RWPE2 (cell line): ENCODE measurements around the gene PTTG1IP.

Experiments
- ATAC-seq: fragments of 200-7000 bp; cut with Tn5 transposase; 3 replicates; pipeline ENCODE4 v1.9.1; 2021; ENCODE audit warnings: low read depth
- DNase-seq: peaks from one replicate; pipeline ENCODE4 v3.0.0-alpha.2; 2020; ENCODE audit warnings: low spot score
- H3K27ac ChIP-seq: fragments of 450-650 bp; 2 replicates; pipeline ENCODE4 v1.5.1; 2017; ENCODE audit warnings: mild to moderate bottlenecking; ENCODE audit not compliant: poor library complexity, severe bottlenecking
- H3K27me3 ChIP-seq: fragments of 250-450 bp; sonication (Bioruptor Pico); 2 replicates; pipeline ENCODE4 v1.5.1; 2021; ENCODE audit warnings: mild to moderate bottlenecking, moderate library complexity; ENCODE audit not compliant: insufficient read depth, poor library complexity, severe bottlenecking
- H3K36me3 ChIP-seq: fragments of 250-450 bp; sonication (Bioruptor Pico); 2 replicates; pipeline ENCODE4 v1.5.1; 2020; ENCODE audit warnings: low read depth, mild to moderate bottlenecking, moderate library complexity
- H3K4me1 ChIP-seq: fragments of 250-450 bp; sonication (Bioruptor Pico); 2 replicates; pipeline ENCODE4 v1.5.1; 2021; ENCODE audit warnings: mild to moderate bottlenecking, moderate library complexity; ENCODE audit not compliant: insufficient read depth, poor library complexity, severe bottlenecking
- H3K4me3 ChIP-seq: fragments of 250-450 bp; sonication (Bioruptor Pico); 2 replicates; pipeline ENCODE4 v1.5.1; 2021; ENCODE audit warnings: mild to moderate bottlenecking, moderate library complexity; ENCODE audit not compliant: severe bottlenecking
- H3K9me3 ChIP-seq: fragments of 250-450 bp; sonication (Bioruptor Pico); 2 replicates; pipeline ENCODE4 v1.5.1; 2021; ENCODE audit warnings: mild to moderate bottlenecking, moderate library complexity; ENCODE audit not compliant: severe bottlenecking
- TF ChIP-seq, protein P1 (sequence below): fragments of 450-650 bp; IDR thresholded peaks from one replicate; pipeline ENCODE4 v1.5.1; 2017; ENCODE audit warnings: mild to moderate bottlenecking, moderate library complexity; ENCODE audit not compliant: poor library complexity, severe bottlenecking

The PTTG1IP gene

GRCh38 chr21:44829507-44830092, 43.9 kb downstream of the PTTG1IP start:
- H3K4me3 ChIP-seq, result no peak overlapping the region
- ATAC-seq (no peak), DNase-seq (no peak)
- H3K27ac ChIP-seq, result no peak overlapping the region
- TF ChIP-seq, protein P1, sequence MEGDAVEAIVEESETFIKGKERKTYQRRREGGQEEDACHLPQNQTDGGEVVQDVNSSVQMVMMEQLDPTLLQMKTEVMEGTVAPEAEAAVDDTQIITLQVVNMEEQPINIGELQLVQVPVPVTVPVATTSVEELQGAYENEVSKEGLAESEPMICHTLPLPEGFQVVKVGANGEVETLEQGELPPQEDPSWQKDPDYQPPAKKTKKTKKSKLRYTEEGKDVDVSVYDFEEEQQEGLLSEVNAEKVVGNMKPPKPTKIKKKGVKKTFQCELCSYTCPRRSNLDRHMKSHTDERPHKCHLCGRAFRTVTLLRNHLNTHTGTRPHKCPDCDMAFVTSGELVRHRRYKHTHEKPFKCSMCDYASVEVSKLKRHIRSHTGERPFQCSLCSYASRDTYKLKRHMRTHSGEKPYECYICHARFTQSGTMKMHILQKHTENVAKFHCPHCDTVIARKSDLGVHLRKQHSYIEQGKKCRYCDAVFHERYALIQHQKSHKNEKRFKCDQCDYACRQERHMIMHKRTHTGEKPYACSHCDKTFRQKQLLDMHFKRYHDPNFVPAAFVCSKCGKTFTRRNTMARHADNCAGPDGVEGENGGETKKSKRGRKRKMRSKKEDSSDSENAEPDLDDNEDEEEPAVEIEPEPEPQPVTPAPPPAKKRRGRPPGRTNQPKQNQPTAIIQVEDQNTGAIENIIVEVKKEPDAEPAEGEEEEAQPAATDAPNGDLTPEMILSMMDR, result no peak
- no peaks in the 10 kb centered on the region for H3K36me3 ChIP-seq
- H3K4me1 ChIP-seq, result no peaks in the 10 kb centered on the region
- H3K9me3 ChIP-seq, result peaks cover 2% of the 10 kb centered on the region
- no peaks in the 10 kb centered on the region for H3K27me3 ChIP-seq

- TF ChIP-seq, protein P1, result no peak
- Histone ChIP-seq H3K27me3 (no peaks in the 10 kb centered on the region), H3K4me3 (no peak overlapping the region), H3K9me3 (peaks cover 4% of the 10 kb centered on the region), H3K36me3 (no peaks in the 10 kb centered on the region), H3K27ac (no peak overlapping the region), H3K4me1 (no peaks in the 10 kb centered on the region)
- ATAC-seq, result no peak
- DNase-seq, result no peak
Measured at GRCh38 chr21:44828362-44829056, 45.0 kb downstream of the PTTG1IP start.

GRCh38 chr21:44823179-44823660, 50.3 kb downstream of the PTTG1IP start:
- Histone ChIP-seq H3K9me3 (peaks cover 16% of the 10 kb centered on the region), H3K4me1 (no peaks in the 10 kb centered on the region), H3K27me3 (no peaks in the 10 kb centered on the region), H3K27ac (no peak overlapping the region), H3K36me3 (no peaks in the 10 kb centered on the region), H3K4me3 (no peak overlapping the region)
- DNase-seq (no peak), ATAC-seq (no peak)
- TF ChIP-seq, protein P1, result no peak

DNA sequence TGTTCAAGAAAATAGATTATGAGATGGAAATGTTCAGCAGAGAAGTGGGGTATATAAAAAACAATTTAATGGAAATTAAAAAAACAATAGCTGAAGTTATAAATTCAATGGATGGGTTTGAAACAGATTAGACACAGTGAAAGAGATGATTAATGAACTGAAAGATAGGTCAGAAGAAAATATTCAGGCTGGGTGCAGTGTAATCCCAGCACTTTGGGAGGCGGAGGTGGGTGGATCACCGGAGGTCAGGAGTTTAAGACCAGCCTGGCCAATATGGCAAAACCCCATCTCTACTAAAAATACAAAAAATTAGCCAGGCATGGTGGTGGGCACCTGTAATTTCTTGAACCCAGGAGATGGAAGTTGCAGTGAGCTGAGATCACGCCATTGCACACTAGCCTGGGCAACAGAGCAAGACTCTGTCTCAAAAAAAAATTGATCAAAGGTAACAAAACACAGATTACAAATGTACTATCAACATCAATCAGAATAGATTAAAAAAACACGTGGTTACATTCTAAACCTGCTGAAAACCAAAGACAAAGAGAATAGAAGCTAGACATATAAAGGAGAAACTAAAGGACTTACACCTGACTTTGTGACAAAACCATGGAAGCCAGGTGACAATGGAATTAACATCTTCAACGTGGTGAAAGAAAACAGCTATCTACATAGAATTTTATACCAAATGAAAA, 50.9 kb downstream of the PTTG1IP start:
- no peaks in the 10 kb centered on the region for H3K36me3 ChIP-seq
- TF ChIP-seq, protein P1, result no peak
- no peaks in the 10 kb centered on the region for H3K27me3 ChIP-seq
- no peak overlapping the region for H3K4me3 ChIP-seq
- peaks cover 16% of the 10 kb centered on the region for H3K9me3 ChIP-seq
- no peaks in the 10 kb centered on the region for H3K4me1 ChIP-seq
- no peak overlapping the region for H3K27ac ChIP-seq
- ATAC-seq (no peak), DNase-seq (no peak)
